MM.1S (cell line): ENCODE results near the gene GMPPA.

Experiments used
- CTCF ChIP-seq: fragments of 300-600 bp; sonication (generic); IDR thresholded peaks from 2 replicates; pipeline ENCODE4 v1.5.1; 2016; ENCODE audit warnings: antibody characterized with exemption, low read length, mixed read lengths
- EZH2phosphoT487 ChIP-seq: fragments of 300-600 bp; sonication (generic); IDR thresholded peaks from 2 replicates; pipeline ENCODE4 v1.6.1; 2018; ENCODE audit warnings: antibody characterized with exemption, low read length

GRCh38 chr2:219460424-219460926 lies 38.2 kb upstream of the GMPPA start:
- TF ChIP-seq CTCF (no peak), EZH2phosphoT487 (no peak)
